IMR-90 (cell line): Measurements from ENCODE around the gene ZNF385B.

ENCODE experiments used
- POLR2A ChIP-seq: IDR thresholded peaks from 2 replicates; pipeline ENCODE4 v1.6.1; 2012; ENCODE audit warnings: mild to moderate bottlenecking, low read depth, low read length
- RFX5 ChIP-seq: IDR thresholded peaks from 2 replicates; pipeline ENCODE4 v1.8.0; 2012; ENCODE audit warnings: low read depth, mild to moderate bottlenecking, low read length, moderate library complexity
- USF2 ChIP-seq: fragments of 150-350 bp; IDR thresholded peaks from 2 replicates; pipeline ENCODE4 v1.6.1; 2017; ENCODE audit warnings: mild to moderate bottlenecking, antibody characterized with exemption, low read length, low read depth
- TF ChIP-seq, protein P1 (sequence below): conservative IDR thresholded peaks from 2 replicates; pipeline ENCODE4 v1.5.1; 2012; ENCODE audit warnings: mild to moderate bottlenecking, low read depth, low read length, improper control_type of control experiment

GRCh38 chr2:179910735-179911113, 49.3 kb upstream of the ZNF385B start:
- TF ChIP-seq, protein P1, sequence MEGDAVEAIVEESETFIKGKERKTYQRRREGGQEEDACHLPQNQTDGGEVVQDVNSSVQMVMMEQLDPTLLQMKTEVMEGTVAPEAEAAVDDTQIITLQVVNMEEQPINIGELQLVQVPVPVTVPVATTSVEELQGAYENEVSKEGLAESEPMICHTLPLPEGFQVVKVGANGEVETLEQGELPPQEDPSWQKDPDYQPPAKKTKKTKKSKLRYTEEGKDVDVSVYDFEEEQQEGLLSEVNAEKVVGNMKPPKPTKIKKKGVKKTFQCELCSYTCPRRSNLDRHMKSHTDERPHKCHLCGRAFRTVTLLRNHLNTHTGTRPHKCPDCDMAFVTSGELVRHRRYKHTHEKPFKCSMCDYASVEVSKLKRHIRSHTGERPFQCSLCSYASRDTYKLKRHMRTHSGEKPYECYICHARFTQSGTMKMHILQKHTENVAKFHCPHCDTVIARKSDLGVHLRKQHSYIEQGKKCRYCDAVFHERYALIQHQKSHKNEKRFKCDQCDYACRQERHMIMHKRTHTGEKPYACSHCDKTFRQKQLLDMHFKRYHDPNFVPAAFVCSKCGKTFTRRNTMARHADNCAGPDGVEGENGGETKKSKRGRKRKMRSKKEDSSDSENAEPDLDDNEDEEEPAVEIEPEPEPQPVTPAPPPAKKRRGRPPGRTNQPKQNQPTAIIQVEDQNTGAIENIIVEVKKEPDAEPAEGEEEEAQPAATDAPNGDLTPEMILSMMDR = no peak
- TF ChIP-seq POLR2A (no peak), USF2 (no peak), RFX5 (no peak)
